Measurements from ENCODE around the gene ARMC9.

ARMC9 gene

GRCh38 chr2:231318436-231318835 is 120.0 kb downstream of the ARMC9 start:
- DNase-seq = no peak

GRCh38 chr2:231318954-231319353 is 120.5 kb downstream of the ARMC9 start:
- no peak for DNase-seq

- no peak for DNase-seq
Observed at GRCh38 chr2:231319867-231320266, 121.4 kb downstream of the ARMC9 start.

- no peak for DNase-seq
Observed at GRCh38 chr2:231321021-231321420, 122.6 kb downstream of the ARMC9 start.

- no peak for DNase-seq
Observed at GRCh38 chr2:231321556-231322334, 123.3 kb downstream of the ARMC9 start.

GRCh38 chr2:231323316-231323715 is 124.9 kb downstream of the ARMC9 start:
- DNase-seq = peak; percentile 47

- no peak for DNase-seq
Observed at GRCh38 chr2:231325826-231326225, 127.4 kb downstream of the ARMC9 start.

- DNase-seq = no peak
Observed at GRCh38 chr2:231326404-231326803, 128.0 kb downstream of the ARMC9 start.

- no peak for DNase-seq
Observed at GRCh38 chr2:231330311-231330710, 131.9 kb downstream of the ARMC9 start.

- DNase-seq = no peak
Observed at GRCh38 chr2:231331533-231331932, 133.1 kb downstream of the ARMC9 start.

GRCh38 chr2:231332388-231332787 is 134.0 kb downstream of the ARMC9 start:
- no peak for DNase-seq

- no peak for DNase-seq
Observed at GRCh38 chr2:231332872-231333500, 134.6 kb downstream of the ARMC9 start.

GRCh38 chr2:231334179-231334930 is 135.9 kb downstream of the ARMC9 start:
- DNase-seq = no peak

- DNase-seq = no peak
Observed at GRCh38 chr2:231334981-231335380, 136.6 kb downstream of the ARMC9 start.

GRCh38 chr2:231335591-231335990 is 137.2 kb downstream of the ARMC9 start:
- no peak for DNase-seq

- no peak for DNase-seq
Observed at GRCh38 chr2:231336236-231336635, 137.8 kb downstream of the ARMC9 start.

- no peak for DNase-seq
Observed at GRCh38 chr2:231336700-231337099, 138.3 kb downstream of the ARMC9 start.

- no peak for DNase-seq
Observed at GRCh38 chr2:231337807-231338759, 139.7 kb downstream of the ARMC9 start.

- DNase-seq = no peak
Observed at GRCh38 chr2:231339316-231339715, 140.9 kb downstream of the ARMC9 start.

- DNase-seq = no peak
Observed at GRCh38 chr2:231341100-231341499, 142.7 kb downstream of the ARMC9 start.

GRCh38 chr2:231342061-231342711 is 143.8 kb downstream of the ARMC9 start:
- DNase-seq = no peak
